Breast epithelium (tissue), 4 donors: ENCODE measurements around the gene CENPX. TPM values are rescaled to one million over a fixed set of nuclear protein-coding genes. Genes with fewer than 3 reads are reported as not detected.

Experiments
- DNase-seq, 2 donors: peaks; one replicate each; pipeline ENCODE4 v3.0.0-alpha.2; 2019; ENCODE audit warnings: low spot score in 2 of 2
- H3K27ac ChIP-seq, 2 donors: fragments of 200-600 bp; sonication (generic) in 1 of 2; one replicate each; pipeline ENCODE4 v1.5.1; 2016 to 2019; ENCODE audit warnings: mild to moderate bottlenecking in 1 of 2
- H3K27me3 ChIP-seq, 2 donors: fragments of 200-600 bp; sonication (generic) in 1 of 2; one replicate each; pipeline versions ENCODE4 v1.5.1 to v1.6.0; 2017 to 2019; ENCODE audit warnings: control low read depth in 1 of 2, mild to moderate bottlenecking in 1 of 2
- H3K36me3 ChIP-seq: fragments of 200-600 bp; one replicate; pipeline ENCODE4 v1.5.1; 2019
- H3K4me1 ChIP-seq, 2 donors: fragments of 200-600 bp; sonication (generic); one replicate each; pipeline ENCODE4 v1.5.1; 2016 to 2019; ENCODE audit warnings: control low read depth in 1 of 2
- H3K4me3 ChIP-seq, 3 donors: fragments of 200-600 bp; sonication (generic); 1 replicate in 2 of 3; 2 replicates in 1 of 3; pipeline ENCODE4 v1.5.1; 2016 to 2019; ENCODE audit warnings: mild to moderate bottlenecking in 3 of 3, moderate library complexity in 2 of 3
- H3K9me3 ChIP-seq, 2 donors: fragments of 200-600 bp; sonication (generic) in 1 of 2; one replicate each; pipeline ENCODE4 v1.5.1; 2016 to 2019; ENCODE audit warnings: control low read depth in 1 of 2
- CTCF ChIP-seq, 3 donors: fragments of 450-650 bp; IDR thresholded peaks; one replicate each; pipeline ENCODE4 v1.5.1; 2016 to 2017; ENCODE audit warnings: antibody characterized with exemption in 3 of 3, mild to moderate bottlenecking in 3 of 3, moderate library complexity in 3 of 3
- POLR2A ChIP-seq: fragments of 450-650 bp; IDR thresholded peaks from one replicate; pipeline ENCODE4 v1.6.1; 2016; ENCODE audit warnings: antibody characterized with exemption, mild to moderate bottlenecking, moderate library complexity
- POLR2AphosphoS5 ChIP-seq, 3 donors: sonication (generic); formaldehyde crosslinking; IDR thresholded peaks; one replicate each; pipeline ENCODE4 v1.6.1; 2017; ENCODE audit warnings: antibody characterized with exemption in 3 of 3
- intact Hi-C: fragments of 100-400 bp; cut with DNase I; formaldehyde crosslinking; loops from one replicate; pipeline ENCODE4 v1.15.1; 2023; ENCODE audit warnings: low total_unique reads
- total RNA-seq, 3 donors: library from RNA; depleted of rRNA; stranded (reverse); fragments of >200 nt; gene quantifications; one replicate each; pipeline ENCODE4 v1.1.0, GENCODE V29; 2016

CENPX gene
- total RNA-seq, 3 donors from 2014 or later, result 79.5 to 94.7 (median 92.5) TPM

- Histone ChIP-seq H3K4me1 (peaks cover under 1 to 4% of the 10 kb centered on the region in 2 donors), H3K36me3 (no peaks in the 10 kb centered on the region), H3K4me3 (no peak overlapping the region), H3K27me3 (no peaks in the 10 kb centered on the region), H3K27ac (no peak overlapping the region), H3K9me3 (no peaks in the 10 kb centered on the region)
- no peak for DNase-seq
- intact Hi-C loops, result no loop called here
- TF ChIP-seq CTCF (IDR thresholded peaks at IDR 0.05) (no peak), POLR2A (no peak), POLR2AphosphoS5 (IDR thresholded peaks at IDR 0.05) (no peak)
These were observed 24.5 kb downstream of the CENPX start for GRCh38 chr17:81998212-81998611.

GRCh38 chr17:81996757-81997441 lies 25.8 kb downstream of the CENPX start:
- intact Hi-C loops, result no loop called here
- peaks cover 0 to 4% of the 10 kb centered on the region in 2 donors for H3K4me1 ChIP-seq
- TF ChIP-seq CTCF (IDR thresholded peaks at IDR 0.05) (no peak), POLR2AphosphoS5 (IDR thresholded peaks at IDR 0.05) (no peak), POLR2A (no peak)

GRCh38 chr17:81996232-81996756 lies 26.4 kb downstream of the CENPX start:
- TF ChIP-seq POLR2AphosphoS5 (IDR thresholded peaks at IDR 0.05) (no peak), POLR2A (no peak)
- Histone ChIP-seq H3K27me3 (no peaks in the 10 kb centered on the region), H3K9me3 (no peaks in the 10 kb centered on the region), H3K36me3 (no peaks in the 10 kb centered on the region), H3K27ac (no peak overlapping the region), H3K4me3 (no peak overlapping the region), H3K4me1 (peaks cover 0 to 6% of the 10 kb centered on the region in 2 donors)
- no peak for DNase-seq
- intact Hi-C loops, result no loop called here

More at GRCh38 chr17:81996757-81997441, 25.8 kb downstream of the CENPX start:
- Histone ChIP-seq H3K27me3 (no peaks in the 10 kb centered on the region), H3K36me3 (no peaks in the 10 kb centered on the region), H3K27ac (no peak overlapping the region), H3K4me3 (no peak overlapping the region), H3K9me3 (no peaks in the 10 kb centered on the region)
- no peak for DNase-seq

- H3K27me3 ChIP-seq, result no peaks in the 10 kb centered on the region
- H3K27ac ChIP-seq, result no peak overlapping the region
- no peak overlapping the region for H3K4me3 ChIP-seq
- TF ChIP-seq CTCF (IDR thresholded peaks at IDR 0.05) (no peak), POLR2A (no peak), POLR2AphosphoS5 (IDR thresholded peaks at IDR 0.05) (no peak)
- peaks cover 0 to 9% of the 10 kb centered on the region in 2 donors for H3K4me1 ChIP-seq
- no peaks in the 10 kb centered on the region for H3K9me3 ChIP-seq
- intact Hi-C loops, result no loop called here
- H3K36me3 ChIP-seq, result no peaks in the 10 kb centered on the region
- no peak for DNase-seq
These were observed 27.0 kb downstream of the CENPX start for GRCh38 chr17:81995463-81996231.

GRCh38 chr17:81994593-81995462 lies 27.9 kb downstream of the CENPX start:
- Histone ChIP-seq H3K4me1 (peaks cover 0 to 9% of the 10 kb centered on the region in 2 donors), H3K27ac (no peak overlapping the region), H3K27me3 (no peaks in the 10 kb centered on the region), H3K36me3 (no peaks in the 10 kb centered on the region), H3K9me3 (no peaks in the 10 kb centered on the region), H3K4me3 (no peak overlapping the region)
- TF ChIP-seq CTCF (IDR thresholded peaks at IDR 0.05) (no peak), POLR2AphosphoS5 (IDR thresholded peaks at IDR 0.05) (no peak), POLR2A (no peak)
- no peak for DNase-seq
- intact Hi-C loops, result no loop called here
